ENCODE measurements around the gene IL17RA. TPM values are rescaled to one million over a fixed set of nuclear protein-coding genes. Genes with fewer than 3 reads are reported as not detected.

Gene IL17RA
- total and polyA plus RNA-seq, 2 experiments from 2014 or later: 3.2 to 9.6 TPM

DNA sequence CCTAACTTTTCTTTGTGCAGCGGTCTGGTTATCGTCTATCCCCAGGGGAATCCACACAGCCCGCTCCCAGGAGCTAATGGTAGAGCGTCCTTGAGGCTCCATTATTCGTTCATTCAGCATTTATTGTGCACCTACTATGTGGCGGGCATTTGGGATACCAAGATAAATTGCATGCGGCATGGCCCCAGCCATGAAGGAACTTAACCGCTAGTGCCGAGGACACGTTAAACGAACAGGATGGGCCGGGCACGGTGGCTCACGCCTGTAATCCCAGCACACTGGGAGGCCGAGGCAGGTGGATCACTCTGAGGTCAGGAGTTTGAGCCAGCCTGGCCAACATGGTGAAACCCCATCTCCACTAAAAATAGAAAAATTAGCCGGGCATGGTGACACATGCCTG, 25.2 kb downstream of the IL17RA start:
- DNase-seq (ENCODE audit: low spot score): no peak
- Histone ChIP-seq H3K27me3 (ENCODE audit: insufficient read depth) (no peaks in the 10 kb centered on the region), H3K9me2 (ENCODE audit: insufficient read depth) (no peaks in the 10 kb centered on the region), H3K79me2 (replicated peaks; ENCODE audit: insufficient read depth) (no peaks in the 10 kb centered on the region), H3F3A (replicated peaks; ENCODE audit: low read depth) (no peaks in the 10 kb centered on the region), H3K4me3 (no peak overlapping the region), H4K20me1 (replicated peaks; ENCODE audit: insufficient read depth) (no peaks in the 10 kb centered on the region; the same call in 1 of the 2 replicates), H3K4me1 (ENCODE audit: insufficient read depth) (no peaks in the 10 kb centered on the region), H3K27ac (ENCODE audit: low read depth) (no peak overlapping the region), H3K36me3 (ENCODE audit: insufficient read depth) (no peaks in the 10 kb centered on the region), H2AFZ (no peak overlapping the region), H3K4me2 (no peak overlapping the region)
- TF ChIP-seq, protein P1, sequence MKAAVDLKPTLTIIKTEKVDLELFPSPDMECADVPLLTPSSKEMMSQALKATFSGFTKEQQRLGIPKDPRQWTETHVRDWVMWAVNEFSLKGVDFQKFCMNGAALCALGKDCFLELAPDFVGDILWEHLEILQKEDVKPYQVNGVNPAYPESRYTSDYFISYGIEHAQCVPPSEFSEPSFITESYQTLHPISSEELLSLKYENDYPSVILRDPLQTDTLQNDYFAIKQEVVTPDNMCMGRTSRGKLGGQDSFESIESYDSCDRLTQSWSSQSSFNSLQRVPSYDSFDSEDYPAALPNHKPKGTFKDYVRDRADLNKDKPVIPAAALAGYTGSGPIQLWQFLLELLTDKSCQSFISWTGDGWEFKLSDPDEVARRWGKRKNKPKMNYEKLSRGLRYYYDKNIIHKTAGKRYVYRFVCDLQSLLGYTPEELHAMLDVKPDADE (IDR thresholded peaks at IDR 0.05): no peak
- TF ChIP-seq EZH2 (IDR thresholded peaks at IDR 0.05; ENCODE audit: low read depth, unreplicated experiment) (no peak), ZNF114 (CRISPR knock-in tag; IDR thresholded peaks at IDR 0.05) (no peak), ZNF331 (CRISPR knock-in tag; IDR thresholded peaks at IDR 0.05; ENCODE audit: low read depth) (no peak), EZH2phosphoT487 (IDR thresholded peaks at IDR 0.05; ENCODE audit: unreplicated experiment) (no peak)
- peaks cover 10% of the 10 kb centered on the region; the same call in 1 of the 3 replicates for H3K4me1 Mint-ChIP-seq
- H3K4me3 Mint-ChIP-seq: no peak overlapping the region
- no peak for ATAC-seq
- H3K9me3 Mint-ChIP-seq: no peaks in the 10 kb centered on the region; the same call in 2 of the 3 replicates
- peaks cover 6% of the 10 kb centered on the region for H3K27me3 Mint-ChIP-seq (ENCODE audit: insufficient read depth, low read depth, poor library complexity)
- H3K36me3 Mint-ChIP-seq (ENCODE audit: low read depth): peaks cover 3% of the 10 kb centered on the region; the same call in 2 of the 3 replicates
- H3K27ac Mint-ChIP-seq: no peak overlapping the region

DNA sequence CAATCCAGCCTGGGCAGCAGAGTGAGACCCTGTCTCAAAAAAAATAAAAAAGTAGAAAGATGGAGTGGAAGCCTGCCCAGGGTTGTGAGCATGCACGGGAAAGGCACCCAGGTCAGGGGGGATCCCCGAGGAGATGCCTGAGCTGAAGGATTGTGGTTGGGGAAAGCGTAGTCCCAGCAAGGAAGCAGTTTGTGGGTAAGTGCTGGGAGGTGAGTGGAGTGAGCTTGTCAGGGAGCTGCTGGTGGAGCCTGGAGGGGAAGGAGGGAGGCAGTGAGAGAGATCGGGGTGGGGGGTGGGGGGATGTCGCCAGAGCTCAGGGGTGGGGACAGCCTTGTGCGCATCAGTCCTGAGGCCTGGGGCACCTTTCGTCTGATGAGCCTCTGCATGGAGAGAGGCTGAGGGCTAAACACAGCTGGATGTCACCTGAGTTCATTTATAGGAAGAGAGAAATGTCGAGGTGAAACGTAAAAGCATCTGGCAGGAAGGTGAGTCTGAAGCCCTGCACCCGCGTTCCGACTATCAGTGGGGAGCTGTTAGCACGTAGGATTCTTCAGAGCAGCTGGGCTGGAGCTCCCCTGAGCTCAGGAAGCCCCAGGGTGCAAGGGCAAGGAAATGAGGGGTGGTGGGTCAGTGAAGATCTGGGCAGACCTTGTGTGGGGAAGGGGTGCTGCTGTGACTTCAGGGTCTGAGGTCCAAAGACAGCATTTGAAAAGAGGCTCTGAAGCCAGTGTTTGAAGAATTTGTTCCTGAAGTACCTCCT, 26.2 kb downstream of the IL17RA start:
- TF ChIP-seq EZH2phosphoT487 (IDR thresholded peaks at IDR 0.05; ENCODE audit: unreplicated experiment): no peak
- TF ChIP-seq, protein P2, sequence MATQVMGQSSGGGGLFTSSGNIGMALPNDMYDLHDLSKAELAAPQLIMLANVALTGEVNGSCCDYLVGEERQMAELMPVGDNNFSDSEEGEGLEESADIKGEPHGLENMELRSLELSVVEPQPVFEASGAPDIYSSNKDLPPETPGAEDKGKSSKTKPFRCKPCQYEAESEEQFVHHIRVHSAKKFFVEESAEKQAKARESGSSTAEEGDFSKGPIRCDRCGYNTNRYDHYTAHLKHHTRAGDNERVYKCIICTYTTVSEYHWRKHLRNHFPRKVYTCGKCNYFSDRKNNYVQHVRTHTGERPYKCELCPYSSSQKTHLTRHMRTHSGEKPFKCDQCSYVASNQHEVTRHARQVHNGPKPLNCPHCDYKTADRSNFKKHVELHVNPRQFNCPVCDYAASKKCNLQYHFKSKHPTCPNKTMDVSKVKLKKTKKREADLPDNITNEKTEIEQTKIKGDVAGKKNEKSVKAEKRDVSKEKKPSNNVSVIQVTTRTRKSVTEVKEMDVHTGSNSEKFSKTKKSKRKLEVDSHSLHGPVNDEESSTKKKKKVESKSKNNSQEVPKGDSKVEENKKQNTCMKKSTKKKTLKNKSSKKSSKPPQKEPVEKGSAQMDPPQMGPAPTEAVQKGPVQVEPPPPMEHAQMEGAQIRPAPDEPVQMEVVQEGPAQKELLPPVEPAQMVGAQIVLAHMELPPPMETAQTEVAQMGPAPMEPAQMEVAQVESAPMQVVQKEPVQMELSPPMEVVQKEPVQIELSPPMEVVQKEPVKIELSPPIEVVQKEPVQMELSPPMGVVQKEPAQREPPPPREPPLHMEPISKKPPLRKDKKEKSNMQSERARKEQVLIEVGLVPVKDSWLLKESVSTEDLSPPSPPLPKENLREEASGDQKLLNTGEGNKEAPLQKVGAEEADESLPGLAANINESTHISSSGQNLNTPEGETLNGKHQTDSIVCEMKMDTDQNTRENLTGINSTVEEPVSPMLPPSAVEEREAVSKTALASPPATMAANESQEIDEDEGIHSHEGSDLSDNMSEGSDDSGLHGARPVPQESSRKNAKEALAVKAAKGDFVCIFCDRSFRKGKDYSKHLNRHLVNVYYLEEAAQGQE (IDR thresholded peaks at IDR 0.05; ENCODE audit: unreplicated experiment): no peak
- TF ChIP-seq, protein P3, sequence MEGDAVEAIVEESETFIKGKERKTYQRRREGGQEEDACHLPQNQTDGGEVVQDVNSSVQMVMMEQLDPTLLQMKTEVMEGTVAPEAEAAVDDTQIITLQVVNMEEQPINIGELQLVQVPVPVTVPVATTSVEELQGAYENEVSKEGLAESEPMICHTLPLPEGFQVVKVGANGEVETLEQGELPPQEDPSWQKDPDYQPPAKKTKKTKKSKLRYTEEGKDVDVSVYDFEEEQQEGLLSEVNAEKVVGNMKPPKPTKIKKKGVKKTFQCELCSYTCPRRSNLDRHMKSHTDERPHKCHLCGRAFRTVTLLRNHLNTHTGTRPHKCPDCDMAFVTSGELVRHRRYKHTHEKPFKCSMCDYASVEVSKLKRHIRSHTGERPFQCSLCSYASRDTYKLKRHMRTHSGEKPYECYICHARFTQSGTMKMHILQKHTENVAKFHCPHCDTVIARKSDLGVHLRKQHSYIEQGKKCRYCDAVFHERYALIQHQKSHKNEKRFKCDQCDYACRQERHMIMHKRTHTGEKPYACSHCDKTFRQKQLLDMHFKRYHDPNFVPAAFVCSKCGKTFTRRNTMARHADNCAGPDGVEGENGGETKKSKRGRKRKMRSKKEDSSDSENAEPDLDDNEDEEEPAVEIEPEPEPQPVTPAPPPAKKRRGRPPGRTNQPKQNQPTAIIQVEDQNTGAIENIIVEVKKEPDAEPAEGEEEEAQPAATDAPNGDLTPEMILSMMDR (conservative IDR thresholded peaks at IDR 0.05; ENCODE audit: low read depth in 2 of 2): no peak
- TF ChIP-seq JUNB (IDR thresholded peaks at IDR 0.05; ENCODE audit: unreplicated experiment): no peak
- no peak for TF ChIP-seq STAT1 (IDR thresholded peaks at IDR 0.05; ENCODE audit: unreplicated experiment)
- no peak for TF ChIP-seq NANOG (IDR thresholded peaks at IDR 0.05; ENCODE audit: borderline replicate concordance)
- no peak for TF ChIP-seq POLR2AphosphoS5 (IDR thresholded peaks at IDR 0.05; ENCODE audit: low read depth)
- Histone ChIP-seq H3K36me3 (ENCODE audit: insufficient read depth) (no peaks in the 10 kb centered on the region), H3F3A (replicated peaks; ENCODE audit: low read depth) (no peaks in the 10 kb centered on the region), H3K27me3 (ENCODE audit: insufficient read depth) (no peaks in the 10 kb centered on the region), H3K27ac (ENCODE audit: low read depth) (no peak overlapping the region), H2AFZ (no peak overlapping the region), H3K79me2 (replicated peaks; ENCODE audit: insufficient read depth) (no peaks in the 10 kb centered on the region), H3K4me3 (no peak overlapping the region), H4K20me1 (replicated peaks; ENCODE audit: insufficient read depth) (no peaks in the 10 kb centered on the region; the same call in 1 of the 2 replicates), H3K9me2 (ENCODE audit: insufficient read depth) (no peaks in the 10 kb centered on the region), H3K4me2 (no peak overlapping the region), H3K4me1 (ENCODE audit: insufficient read depth) (no peaks in the 10 kb centered on the region)
- H3K4me1 Mint-ChIP-seq: peaks cover 10% of the 10 kb centered on the region; the same call in 1 of the 3 replicates
- H3K27ac Mint-ChIP-seq: no peak overlapping the region
- no peaks in the 10 kb centered on the region; the same call in 2 of the 3 replicates for H3K9me3 Mint-ChIP-seq
- ATAC-seq (no peak), DNase-seq (ENCODE audit: low spot score) (no peak)
- no peak overlapping the region for H3K4me3 Mint-ChIP-seq
- peaks cover 5% of the 10 kb centered on the region for H3K27me3 Mint-ChIP-seq (ENCODE audit: insufficient read depth, low read depth, poor library complexity)
- H3K36me3 Mint-ChIP-seq (ENCODE audit: low read depth): peaks cover 3% of the 10 kb centered on the region; the same call in 2 of the 3 replicates
